Activated CD4-positive, alpha-beta memory T cell treated with anti-CD3 and anti-CD28 coated beads for 36 hours (primary cell): ENCODE results near the gene PRKAG1. TPM values are rescaled to one million over a fixed set of nuclear protein-coding genes. Genes with fewer than 3 reads are reported as not detected.
A peak's percentile ranks its signal among the peaks of the same experiment; 100 is the strongest.

Source experiments
- CTCF ChIA-PET: fragments of 350-600 bp; sonication (Branson Sonifier 250); formaldehyde crosslinking; loops from one replicate; lab custom pipeline; 2021; ENCODE audit warnings: antibody characterized with exemption, inconsistent platforms; lab: Charles Lee
- POLR2A ChIA-PET: fragments of 350-600 bp; sonication (Branson Sonifier 250); formaldehyde crosslinking; loops from one replicate; lab custom pipeline; 2021; ENCODE audit warnings: antibody characterized with exemption; lab: Charles Lee
- DNase-seq: peaks from one replicate; pipeline ENCODE4 v3.0.0-alpha.2; 2020
- H3K27ac Mint-ChIP-seq: one replicate; pipeline ENCODE4 v1.8.0; 2021; ENCODE audit warnings: mixed read lengths
- H3K27me3 Mint-ChIP-seq: one replicate; pipeline ENCODE4 v1.8.0; 2021; ENCODE audit warnings: mixed read lengths
- H3K36me3 Mint-ChIP-seq: one replicate; pipeline ENCODE4 v1.8.0; 2021; ENCODE audit warnings: mixed read lengths
- H3K4me1 Mint-ChIP-seq: one replicate; pipeline ENCODE4 v1.8.0; 2021; ENCODE audit warnings: low read depth, mixed read lengths
- H3K4me3 Mint-ChIP-seq: one replicate; pipeline ENCODE4 v1.8.0; 2021; ENCODE audit warnings: mild to moderate bottlenecking, mixed read lengths
- H3K9me3 Mint-ChIP-seq: one replicate; pipeline ENCODE4 v1.8.0; 2021; ENCODE audit warnings: mixed read lengths
- intact Hi-C: fragments of 100-400 bp; cut with micrococcal nuclease; formaldehyde crosslinking; loops from one replicate; pipeline ENCODE4 v1.15.1; 2023
- total RNA-seq, 2 experiments: library from RNA; stranded (reverse); gene quantifications; one replicate each; pipeline ENCODE4 v1.2.3, GENCODE V29; 2021

The PRKAG1 gene
- total RNA-seq, 2 experiments from 2014 or later = 52.0 to 55.8 TPM

GRCh38 chr12:48990552-48990951, 28.0 kb downstream of the PRKAG1 start:
- Mint-ChIP-seq H3K27me3 (peaks cover 38% of the 10 kb centered on the region), H3K36me3 (no peaks in the 10 kb centered on the region), H3K4me1 (peaks cover 11% of the 10 kb centered on the region), H3K9me3 (no peaks in the 10 kb centered on the region), H3K27ac (no peak overlapping the region), H3K4me3 (no peak overlapping the region)
- POLR2A ChIA-PET = no interaction called here
- no peak for DNase-seq
- intact Hi-C loops = no loop called here
- CTCF ChIA-PET = interaction anchor here (0.7 to 1.7 kb wide), 5 partner anchors 13 to 138 kb away, joined by 3 to 5 read pairs (median 3); partner anchors contain the start of gene WNT1

- peaks cover 5% of the 10 kb centered on the region for H3K4me1 Mint-ChIP-seq
- no peak overlapping the region for H3K27ac Mint-ChIP-seq
- CTCF ChIA-PET = interaction anchor here (0.6 to 13.5 kb wide), 65 partner anchors 10 to 446 kb away, joined by 3 to 202 read pairs (median 5); partner anchors contain the start of genes ARF3, DDN, DDX23 and DHH
- POLR2A ChIA-PET = interaction anchor here (0.7 to 0.9 kb wide), 3 partner anchors 10 to 35 kb away, joined by 3 read pairs; partner anchors contain the start of gene WNT1
- H3K27me3 Mint-ChIP-seq = peaks cover 24% of the 10 kb centered on the region
- no peaks in the 10 kb centered on the region for H3K9me3 Mint-ChIP-seq
- DNase-seq = peak; percentile 86
- H3K36me3 Mint-ChIP-seq = no peaks in the 10 kb centered on the region
- intact Hi-C loops = loop anchor here (2.0 kb wide), 1 partner anchor 135 kb away; the partner anchor contains the start of gene DDX23
- H3K4me3 Mint-ChIP-seq = no peak overlapping the region
Measured at GRCh38 chr12:48988030-48988649, 30.4 kb downstream of the PRKAG1 start.

GRCh38 chr12:48986720-48987291, 31.8 kb downstream of the PRKAG1 start:
- Mint-ChIP-seq H3K27ac (no peak overlapping the region), H3K4me3 (no peak overlapping the region), H3K36me3 (no peaks in the 10 kb centered on the region), H3K27me3 (peaks cover 30% of the 10 kb centered on the region), H3K4me1 (peaks cover 12% of the 10 kb centered on the region), H3K9me3 (no peaks in the 10 kb centered on the region)
- intact Hi-C loops = no loop called here
- ChIA-PET POLR2A (no interaction called here), CTCF (interaction anchor here (0.7 to 13.5 kb wide), 10 partner anchors 9 to 134 kb away, joined by 3 to 202 read pairs (median 32); partner anchors contain the start of genes ARF3, DDN, WNT1 and WNT10B)
- DNase-seq = no peak

- intact Hi-C loops = no loop called here
- Mint-ChIP-seq H3K9me3 (no peaks in the 10 kb centered on the region), H3K4me3 (no peak overlapping the region), H3K4me1 (peaks cover 20% of the 10 kb centered on the region), H3K27me3 (peaks cover 38% of the 10 kb centered on the region), H3K36me3 (no peaks in the 10 kb centered on the region), H3K27ac (no peak overlapping the region)
- CTCF ChIA-PET = interaction anchor here (0.7 to 13.5 kb wide), 9 partner anchors 8 to 133 kb away, joined by 3 to 202 read pairs (median 31); partner anchors contain the start of genes ARF3, DDN, WNT1 and WNT10B
- POLR2A ChIA-PET = no interaction called here
- DNase-seq = no peak
Measured at GRCh38 chr12:48985901-48986300, 32.7 kb downstream of the PRKAG1 start.

GRCh38 chr12:48985475-48985897, 33.1 kb downstream of the PRKAG1 start:
- no peaks in the 10 kb centered on the region for H3K36me3 Mint-ChIP-seq
- ChIA-PET CTCF (interaction anchor here (1.3 to 13.5 kb wide), 6 partner anchors 7 to 113 kb away, joined by 3 to 202 read pairs (median 56); partner anchors contain the start of genes ARF3, DDN, WNT1 and WNT10B), POLR2A (no interaction called here)

GRCh38 chr12:48982397-48983080, 36.0 kb downstream of the PRKAG1 start:
- no peaks in the 10 kb centered on the region for H3K36me3 Mint-ChIP-seq
- intact Hi-C loops = loop anchor here (5.0 kb wide), 1 partner anchor 110 kb away; the partner anchor contains the start of gene DHH
- POLR2A ChIA-PET = interaction anchor here (0.8 kb wide), 1 partner anchor 14 kb away, joined by 3 read pairs; no protein-coding TSS in a partner anchor

More at GRCh38 chr12:48985475-48985897, 33.1 kb downstream of the PRKAG1 start:
- H3K4me1 Mint-ChIP-seq = peaks cover 24% of the 10 kb centered on the region
- DNase-seq = no peak
- H3K9me3 Mint-ChIP-seq = no peaks in the 10 kb centered on the region
- intact Hi-C loops = no loop called here
- no peak overlapping the region for H3K27ac Mint-ChIP-seq
- no peak overlapping the region for H3K4me3 Mint-ChIP-seq
- peaks cover 42% of the 10 kb centered on the region for H3K27me3 Mint-ChIP-seq

GRCh38 chr12:48981757-48982157, 36.8 kb downstream of the PRKAG1 start:
- Mint-ChIP-seq H3K4me3 (peak overlapping the region; percentile 44), H3K4me1 (peaks cover 52% of the 10 kb centered on the region), H3K36me3 (no peaks in the 10 kb centered on the region), H3K27me3 (peaks cover 46% of the 10 kb centered on the region), H3K27ac (peak overlapping the region; percentile 19), H3K9me3 (no peaks in the 10 kb centered on the region)
- no peak for DNase-seq
- POLR2A ChIA-PET = interaction anchor here (0.8 kb wide), 1 partner anchor 13 kb away, joined by 3 read pairs; no protein-coding TSS in a partner anchor
- CTCF ChIA-PET = interaction anchor here (3.6 to 13.5 kb wide), 3 partner anchors 14 to 24 kb away, joined by 12 to 202 read pairs (median 168); partner anchors contain the start of genes ARF3, DDN and WNT10B
- intact Hi-C loops = loop anchor here (1.0 to 5.0 kb wide), 2 partner anchors 111 to 128 kb away; partner anchors contain the start of gene DHH

More at GRCh38 chr12:48982397-48983080, 36.0 kb downstream of the PRKAG1 start:
- peaks cover 45% of the 10 kb centered on the region for H3K27me3 Mint-ChIP-seq
- no peak for DNase-seq
- H3K9me3 Mint-ChIP-seq = no peaks in the 10 kb centered on the region
- peaks cover 44% of the 10 kb centered on the region for H3K4me1 Mint-ChIP-seq
- CTCF ChIA-PET = interaction anchor here (0.6 to 13.5 kb wide), 8 partner anchors 15 to 131 kb away, joined by 3 to 202 read pairs (median 4); partner anchors contain the start of genes ARF3, DDN, DDX23 and WNT10B
- H3K27ac Mint-ChIP-seq = no peak overlapping the region
- no peak overlapping the region for H3K4me3 Mint-ChIP-seq

GRCh38 chr12:48980953-48981756, 37.4 kb downstream of the PRKAG1 start:
- peaks cover 52% of the 10 kb centered on the region for H3K4me1 Mint-ChIP-seq
- DNase-seq = peak; percentile 52
- no peaks in the 10 kb centered on the region for H3K9me3 Mint-ChIP-seq
- peak overlapping the region; percentile 19 for H3K27ac Mint-ChIP-seq
- H3K4me3 Mint-ChIP-seq = peak overlapping the region; percentile 44
- no peaks in the 10 kb centered on the region for H3K36me3 Mint-ChIP-seq
- peaks cover 48% of the 10 kb centered on the region for H3K27me3 Mint-ChIP-seq
- ChIA-PET POLR2A (interaction anchor here (0.6 kb wide), 1 partner anchor 1166 kb away, joined by 7 read pairs; no protein-coding TSS in a partner anchor), CTCF (interaction anchor here (3.6 to 13.5 kb wide), 3 partner anchors 14 to 23 kb away, joined by 12 to 202 read pairs (median 168); partner anchors contain the start of genes ARF3, DDN and WNT10B)
- intact Hi-C loops = loop anchor here (1.0 to 5.0 kb wide), 4 partner anchors 15 to 128 kb away; partner anchors contain the start of genes DHH and PRKAG1

- CTCF ChIA-PET = interaction anchor here (0.7 to 13.5 kb wide), 12 partner anchors 7 to 210 kb away, joined by 3 to 202 read pairs (median 5); partner anchors contain the start of genes ARF3, DDN, DDX23 and FKBP11
- intact Hi-C loops = loop anchor here (1.0 to 5.0 kb wide), 3 partner anchors 16 to 112 kb away; partner anchors contain the start of genes DHH and PRKAG1
- peaks cover 52% of the 10 kb centered on the region for H3K4me1 Mint-ChIP-seq
- H3K4me3 Mint-ChIP-seq = peak overlapping the region; percentile 48
- no peaks in the 10 kb centered on the region for H3K36me3 Mint-ChIP-seq
- no peaks in the 10 kb centered on the region for H3K9me3 Mint-ChIP-seq
- peaks cover 45% of the 10 kb centered on the region for H3K27me3 Mint-ChIP-seq
- DNase-seq = peak; percentile 57
- POLR2A ChIA-PET = interaction anchor here (0.6 to 1.3 kb wide), 3 partner anchors 11 to 1167 kb away, joined by 3 to 7 read pairs (median 4); partner anchors contain the start of gene ARF3
- H3K27ac Mint-ChIP-seq = no peak overlapping the region
Measured at GRCh38 chr12:48980389-48980952, 38.1 kb downstream of the PRKAG1 start.
